A673 (cell line): ENCODE data around the gene NHERF2. TPM values are rescaled to one million over a fixed set of nuclear protein-coding genes. Genes with fewer than 3 reads are reported as not detected.

Source experiments
- BruUV-seq: library from RNA; stranded (reverse); fragments of 400-500 nt; replicated peaks from 2 replicates; lab custom pipeline; 2021; lab: Mats Ljungman, UMichigan
- CTCF ChIA-PET: fragments of 300-600 bp; sonication (Branson Sonifier 250); formaldehyde crosslinking; loops from one replicate; lab custom pipeline; 2022; ENCODE audit warnings: antibody characterized with exemption; lab: Charles Lee
- POLR2A ChIA-PET: fragments of 300-600 bp; sonication (Branson Sonifier 250); formaldehyde crosslinking; loops from one replicate; lab custom pipeline; 2022; ENCODE audit warnings: antibody characterized with exemption; ENCODE audit not compliant: low non-redundant PET; lab: Charles Lee
- DNase-seq: peaks from one replicate; pipeline ENCODE4 v3.0.0-alpha.2; 2015; ENCODE audit warnings: low spot score
- H3K27ac ChIP-seq: fragments of 200-600 bp; sonication (generic); 2 replicates; pipeline ENCODE4 v1.5.1; 2016; ENCODE audit warnings: mixed run types, low read depth, mild to moderate bottlenecking, mixed read lengths, antibody characterized with exemption, low read length; ENCODE audit not compliant: poor library complexity, severe bottlenecking
- H3K27me3 ChIP-seq: fragments of 200-600 bp; sonication (generic); replicated peaks from 2 replicates; pipeline ENCODE4 v1.6.1; 2017; ENCODE audit warnings: mixed run types, low read depth, mild to moderate bottlenecking, mixed read lengths, antibody characterized with exemption, low read length; ENCODE audit not compliant: insufficient read depth, poor library complexity
- H3K36me3 ChIP-seq: fragments of 200-600 bp; sonication (generic); 2 replicates; pipeline ENCODE4 v1.6.1; 2016; ENCODE audit warnings: mixed run types, mild to moderate bottlenecking, mixed read lengths, antibody characterized with exemption, low read length; ENCODE audit not compliant: insufficient read depth, poor library complexity, severe bottlenecking
- H3K4me1 ChIP-seq: fragments of 200-600 bp; sonication (generic); 2 replicates; pipeline ENCODE4 v1.6.1; 2017; ENCODE audit warnings: mixed run types, mild to moderate bottlenecking, mixed read lengths, antibody characterized with exemption, low read length; ENCODE audit not compliant: insufficient read depth, poor library complexity, severe bottlenecking
- H3K4me3 ChIP-seq: fragments of 200-600 bp; sonication (generic); 2 replicates; pipeline ENCODE4 v1.5.1; 2016; ENCODE audit warnings: low read depth, mixed run types, mild to moderate bottlenecking, mixed read lengths, low read length; ENCODE audit not compliant: poor library complexity, severe bottlenecking
- H3K9me3 ChIP-seq: fragments of 200-600 bp; sonication (generic); 2 replicates; pipeline ENCODE4 v1.6.1; 2016; ENCODE audit warnings: mixed run types, low read depth, mild to moderate bottlenecking, mixed read lengths, antibody characterized with exemption, low read length; ENCODE audit not compliant: poor library complexity, severe bottlenecking
- CTCF ChIP-seq: fragments of 300-800, 200-600 bp; sonication (generic); conservative IDR thresholded peaks from 2 replicates; pipeline ENCODE4 v1.5.1; 2017; ENCODE audit warnings: low read depth, mild to moderate bottlenecking, antibody characterized with exemption, low read length, moderate library complexity, mixed read lengths
- EZH2 ChIP-seq: fragments of 200-600 bp; sonication (generic); IDR thresholded peaks from 2 replicates; pipeline ENCODE4 v1.6.1; 2017; ENCODE audit warnings: borderline replicate concordance, low read depth, mild to moderate bottlenecking, mixed read lengths, antibody characterized with exemption, low read length; ENCODE audit not compliant: poor library complexity, severe bottlenecking
- intact Hi-C: fragments of 100-400 bp; cut with micrococcal nuclease; formaldehyde crosslinking; loops from one replicate; pipeline ENCODE4 v1.10.0; 2022; ENCODE audit not compliant: unreplicated experiment
- total RNA-seq: library from RNA; stranded (reverse); gene quantifications from 2 replicates; pipeline ENCODE4 v1.2.3, GENCODE V29; 2021

NHERF2 gene
- total RNA-seq, 1 experiment from 2014 or later: 19.5 TPM

DNA sequence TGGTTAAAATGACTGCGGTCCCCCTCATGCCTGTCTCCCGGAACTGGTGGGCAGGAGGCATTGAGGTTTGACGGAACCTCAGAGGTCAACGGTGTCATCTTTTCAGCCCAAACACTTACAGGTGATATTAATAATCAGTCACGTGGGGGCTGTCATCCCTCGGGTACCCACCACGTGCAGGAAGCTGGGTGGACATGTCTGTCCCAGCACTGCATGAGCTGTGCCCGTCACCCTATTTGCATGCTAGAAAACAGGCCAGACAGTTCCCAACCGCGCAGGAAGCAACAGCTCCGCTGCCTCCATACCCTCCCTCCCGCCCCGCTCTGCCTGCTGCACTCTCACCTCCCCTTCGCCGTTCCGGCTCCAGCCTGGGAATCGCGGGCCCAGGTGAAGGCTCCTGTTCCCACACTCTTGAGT, 35.6 kb upstream of the NHERF2 start:
- no peak overlapping the region for H3K27ac ChIP-seq
- peaks cover 6% of the 10 kb centered on the region for H3K4me1 ChIP-seq
- TF ChIP-seq EZH2 (no peak), CTCF (no peak)
- peaks cover 17% of the 10 kb centered on the region for H3K27me3 ChIP-seq
- H3K36me3 ChIP-seq: peaks cover 3% of the 10 kb centered on the region
- H3K4me3 ChIP-seq: peak overlapping the region; percentile 44
- CTCF ChIA-PET: interaction anchor here (0.6 kb wide), 1 partner anchor 10 kb away, joined by 3 read pairs; the partner anchor contains the start of gene NOXO1
- BruUV-seq: no TSS peak
- POLR2A ChIA-PET: no interaction called here
- intact Hi-C loops: no loop called here
- no peak for DNase-seq
- no peaks in the 10 kb centered on the region for H3K9me3 ChIP-seq

DNA sequence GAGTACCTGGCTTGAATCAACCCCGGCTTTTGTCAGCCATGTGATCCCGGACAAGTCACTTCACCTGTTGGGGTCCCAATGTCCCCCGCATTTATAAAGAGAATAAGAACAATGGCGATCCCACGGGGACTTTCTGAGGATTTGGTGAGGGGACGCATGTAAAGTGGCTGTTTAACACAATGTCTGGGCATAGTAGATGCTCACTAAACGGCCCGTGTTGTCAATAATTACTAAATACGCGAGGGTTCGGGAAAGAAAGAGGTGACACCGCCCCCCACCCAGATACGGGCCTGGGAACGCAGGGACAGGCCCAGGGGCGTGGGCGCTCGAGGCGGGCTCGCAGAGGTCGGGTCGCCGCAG, 35.1 kb upstream of the NHERF2 start:
- ChIA-PET CTCF (interaction anchor here (0.6 kb wide), 1 partner anchor 149 kb away, joined by 8 read pairs; no protein-coding TSS in a partner anchor), POLR2A (interaction anchor here (1.0 kb wide), 1 partner anchor 27 kb away, joined by 3 read pairs; the partner anchor contains the start of gene RPS2)
- Histone ChIP-seq H3K9me3 (no peaks in the 10 kb centered on the region), H3K36me3 (no peaks in the 10 kb centered on the region), H3K4me1 (peaks cover 6% of the 10 kb centered on the region), H3K27me3 (peaks cover 17% of the 10 kb centered on the region), H3K4me3 (no peak overlapping the region), H3K27ac (no peak overlapping the region)
- BruUV-seq: no TSS peak
- DNase-seq: no peak
- intact Hi-C loops: no loop called here
- TF ChIP-seq EZH2: no peak
- TF ChIP-seq CTCF: no peak

DNA sequence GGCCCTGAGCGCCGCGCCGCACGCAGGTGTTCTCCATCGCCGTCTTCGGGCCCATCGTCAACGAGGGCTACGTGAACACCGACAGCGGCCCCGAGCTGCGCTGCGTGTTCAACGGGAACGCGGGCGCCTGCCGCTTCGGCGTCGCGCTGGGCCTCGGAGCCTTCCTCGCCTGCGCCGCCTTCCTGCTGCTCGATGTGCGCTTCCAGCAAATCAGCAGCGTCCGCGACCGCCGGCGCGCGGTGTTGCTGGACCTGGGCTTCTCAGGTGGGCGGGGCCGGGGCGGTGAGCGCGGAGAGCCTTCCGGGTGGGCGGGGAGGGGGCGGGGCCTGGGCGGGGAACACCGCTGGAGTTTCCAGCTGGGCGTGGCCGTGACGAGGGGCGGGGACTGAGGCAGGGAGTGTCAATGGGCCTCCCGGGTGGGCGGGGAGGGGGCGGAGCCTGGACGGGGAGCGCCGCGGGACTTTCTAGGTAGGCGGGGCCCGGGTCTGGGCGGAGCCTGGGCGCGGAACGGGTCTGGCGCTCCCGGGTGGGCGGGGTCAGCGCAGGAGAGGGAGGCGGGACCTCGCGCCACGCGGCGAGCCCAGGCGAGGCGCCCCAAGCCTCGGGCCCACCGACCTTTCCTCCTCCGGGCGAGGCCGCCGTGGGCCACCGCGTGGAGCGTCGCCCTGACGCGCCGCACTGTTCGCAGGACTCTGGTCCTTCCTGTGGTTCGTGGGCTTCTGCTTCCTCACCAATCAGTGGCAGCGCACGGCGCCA, 34.6 kb upstream of the NHERF2 start:
- no peak overlapping the region for H3K4me3 ChIP-seq
- DNase-seq: peak; percentile 93
- peaks cover 17% of the 10 kb centered on the region for H3K27me3 ChIP-seq
- ChIA-PET POLR2A (interaction anchor here (1.0 kb wide), 1 partner anchor 27 kb away, joined by 3 read pairs; the partner anchor contains the start of gene RPS2), CTCF (interaction anchor here (0.6 kb wide), 1 partner anchor 149 kb away, joined by 8 read pairs; no protein-coding TSS in a partner anchor)
- BruUV-seq: no TSS peak
- peaks cover 5% of the 10 kb centered on the region for H3K36me3 ChIP-seq
- no peaks in the 10 kb centered on the region for H3K9me3 ChIP-seq
- H3K27ac ChIP-seq: no peak overlapping the region
- intact Hi-C loops: no loop called here
- H3K4me1 ChIP-seq: peaks cover 6% of the 10 kb centered on the region
- TF ChIP-seq CTCF (no peak), EZH2 (no peak)
